Activated CD8-positive, alpha-beta memory T cell treated with anti-CD3 and anti-CD28 coated beads, Interleukin-2, amount 50 U/mL, for 1 hour (primary cell): ENCODE measurements around the gene IGSF23.
"Not testable (repeated sequence)": the region's sequence is repeated elsewhere in the genome, so short reads cannot be mapped to it uniquely, and the experiment has no call there.

Experiments used
- DNase-seq: peaks from one replicate; pipeline ENCODE4 v3.0.0-alpha.2; 2020; ENCODE audit errors: extremely low read depth

Gene IGSF23

DNA sequence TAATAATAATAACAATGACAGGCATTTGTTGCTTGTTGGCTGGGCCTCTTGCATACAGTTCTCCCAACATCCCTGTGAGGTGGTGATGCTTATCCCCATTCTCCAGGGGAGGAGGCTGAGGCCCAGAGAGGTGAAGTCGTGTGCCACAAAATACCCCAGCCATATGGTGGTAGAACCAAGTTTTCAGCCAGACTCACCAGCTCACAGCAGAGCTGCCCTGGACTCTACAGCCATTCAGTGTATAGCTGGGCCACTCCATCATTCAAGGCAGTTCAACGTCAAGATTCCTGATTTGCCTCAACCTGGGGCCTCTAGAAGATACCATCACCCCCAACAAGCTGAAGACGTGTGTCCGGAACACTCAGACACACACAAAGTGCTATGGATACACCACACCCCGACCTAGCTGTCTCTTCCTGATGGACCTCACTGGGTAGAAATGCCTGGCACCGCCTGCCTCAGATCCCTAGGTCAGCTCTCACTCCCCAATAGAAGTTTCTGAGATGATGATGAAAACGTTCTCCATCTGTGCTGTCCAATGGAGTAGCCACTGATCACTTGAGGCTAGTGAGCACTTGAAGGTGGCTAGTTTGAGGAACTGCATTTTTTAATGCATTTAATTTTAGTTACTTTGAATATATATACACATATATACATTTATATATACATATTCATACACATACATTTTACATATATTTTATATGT, 53.6 kb downstream of the IGSF23 start:
- DNase-seq = no peak

DNA sequence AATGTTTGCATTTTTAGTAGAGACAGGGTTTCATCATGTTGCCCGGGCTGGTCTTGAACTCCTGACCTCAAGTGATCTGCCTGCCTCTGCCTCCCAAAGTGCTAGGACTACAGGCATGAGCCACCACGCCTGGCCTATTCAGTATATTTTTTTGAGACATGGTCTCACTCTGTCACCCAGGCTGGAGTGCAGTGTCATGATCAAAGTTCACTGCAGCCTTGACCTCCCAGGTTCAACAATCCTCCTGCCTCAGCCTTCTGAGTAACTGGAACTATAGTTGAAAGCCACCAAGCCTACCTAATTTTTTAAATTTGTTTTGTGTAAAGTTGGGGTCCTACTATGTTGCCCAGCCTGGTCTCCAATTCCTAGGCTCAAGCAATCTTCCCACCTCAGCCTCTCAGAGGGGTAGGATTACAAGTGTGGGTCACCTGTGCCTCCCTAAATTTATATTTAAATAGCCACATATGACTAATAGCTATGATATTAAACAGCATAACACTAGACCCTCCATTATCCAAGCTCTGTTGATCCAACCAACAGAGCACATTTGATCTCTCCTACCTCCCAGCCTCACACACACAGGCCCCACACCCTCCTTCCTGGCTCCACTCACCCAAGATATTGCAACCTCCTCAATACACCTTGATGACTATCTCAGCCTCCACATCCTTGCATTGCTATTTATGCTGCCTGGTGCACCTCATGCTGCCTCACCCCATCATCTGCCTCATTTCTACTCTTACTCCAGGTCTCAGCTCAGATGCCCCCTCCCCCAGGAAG, 55.8 kb downstream of the IGSF23 start:
- no peak for DNase-seq

DNA sequence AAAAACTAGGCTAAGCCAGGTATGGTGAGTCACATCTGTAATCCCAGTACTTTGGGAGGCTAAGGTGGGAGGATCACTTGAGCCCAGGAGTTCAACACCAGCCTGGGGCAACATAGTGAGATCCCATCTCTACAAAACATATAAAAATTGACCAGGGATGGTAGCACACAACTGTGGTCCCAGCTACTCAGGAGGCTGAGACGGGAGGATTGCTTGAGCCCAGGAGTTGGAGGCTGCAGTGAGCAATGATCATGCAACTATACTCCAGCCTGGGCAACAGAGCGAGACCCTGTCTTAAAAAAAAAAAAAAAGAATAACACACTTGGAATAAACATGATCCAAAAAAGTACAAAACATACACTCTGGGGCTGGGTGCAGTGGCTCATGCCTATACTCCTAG, 56.7 kb downstream of the IGSF23 start:
- DNase-seq = not testable (repeated sequence)

DNA sequence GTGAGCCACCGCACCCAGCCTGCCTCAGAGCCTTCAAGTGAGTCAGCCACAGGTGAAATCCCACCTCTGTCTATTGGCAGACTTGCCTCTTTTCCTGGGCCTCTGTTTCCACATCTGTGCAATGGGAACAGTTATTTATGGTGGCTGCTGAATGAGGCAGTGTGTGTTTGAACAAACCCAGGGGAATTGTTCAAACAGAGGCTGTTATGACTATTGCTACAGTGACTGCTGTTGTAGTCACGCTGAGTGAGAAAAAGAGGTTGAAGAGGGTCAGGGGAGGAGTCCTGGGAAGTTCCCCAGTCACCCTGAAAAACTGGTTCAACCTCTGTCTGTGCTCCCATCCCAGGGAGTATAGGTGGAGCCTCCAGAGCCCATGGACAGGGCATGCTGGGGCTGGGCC, 58.0 kb downstream of the IGSF23 start, which contains the start of gene CEACAM19:
Gene CEACAM19 (plus strand): TSS at position 83 of the 400 bp plus-strand sequence. CDS start 450 bp downstream, outside the sequence.
- DNase-seq = no peak

DNA sequence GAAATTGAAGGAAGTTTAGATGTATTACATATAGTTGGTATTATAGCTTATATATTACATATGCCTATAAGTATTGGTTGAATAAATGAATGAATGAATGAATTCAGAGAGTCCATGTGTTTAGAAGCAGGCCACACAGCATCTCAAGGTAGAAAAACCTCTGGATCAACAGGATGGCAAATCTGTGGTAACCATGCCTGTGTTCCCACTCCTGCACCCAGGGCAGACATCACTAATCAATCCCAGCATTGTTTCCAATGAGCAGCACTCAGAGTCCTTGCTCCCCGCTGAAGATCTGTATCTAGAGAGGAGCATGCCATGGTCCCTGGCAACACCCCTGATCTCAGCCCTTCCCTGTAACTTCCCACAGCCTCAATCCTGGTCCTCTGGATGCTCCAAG, 58.9 kb downstream of the IGSF23 start:
- DNase-seq = no peak

DNA sequence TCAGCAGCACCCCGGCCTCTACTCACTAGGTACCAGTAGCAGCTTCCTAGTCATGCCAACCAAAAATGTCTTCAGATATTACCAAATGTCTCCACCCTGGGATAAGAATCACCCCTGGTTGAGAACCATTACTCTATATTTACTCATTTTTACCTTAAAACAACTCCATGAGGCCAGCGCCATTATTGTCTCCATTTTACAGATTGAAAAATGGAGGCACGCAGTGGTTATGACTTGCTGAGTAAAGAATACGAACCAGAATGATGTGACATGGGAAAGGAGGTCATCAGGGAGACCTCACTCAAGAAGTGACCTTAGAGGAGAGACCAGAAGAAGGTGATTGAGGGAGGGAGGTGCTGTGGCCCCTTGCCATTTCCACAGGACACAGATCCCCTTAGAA, 60.1 kb downstream of the IGSF23 start:
- DNase-seq = no peak

DNA sequence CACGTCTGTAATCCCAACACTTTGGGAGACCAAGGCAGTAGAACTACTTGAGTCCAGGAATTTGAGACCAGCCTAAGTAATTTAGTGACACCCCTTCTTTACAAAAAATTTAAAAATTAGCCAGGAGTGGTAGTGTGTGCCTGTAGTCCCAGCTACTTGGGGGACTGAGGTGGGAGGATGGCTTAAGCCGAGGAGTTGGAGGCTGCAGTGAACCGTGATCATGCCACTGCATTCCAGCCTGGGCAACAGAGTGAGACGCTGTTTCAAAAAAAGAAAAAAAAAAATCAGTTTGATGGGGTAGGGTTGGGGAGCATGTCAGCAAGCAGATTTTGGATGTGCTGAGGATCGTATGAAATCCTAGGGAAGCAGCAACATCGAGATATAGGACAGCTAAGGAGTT, 62.2 kb downstream of the IGSF23 start:
- no peak for DNase-seq

DNA sequence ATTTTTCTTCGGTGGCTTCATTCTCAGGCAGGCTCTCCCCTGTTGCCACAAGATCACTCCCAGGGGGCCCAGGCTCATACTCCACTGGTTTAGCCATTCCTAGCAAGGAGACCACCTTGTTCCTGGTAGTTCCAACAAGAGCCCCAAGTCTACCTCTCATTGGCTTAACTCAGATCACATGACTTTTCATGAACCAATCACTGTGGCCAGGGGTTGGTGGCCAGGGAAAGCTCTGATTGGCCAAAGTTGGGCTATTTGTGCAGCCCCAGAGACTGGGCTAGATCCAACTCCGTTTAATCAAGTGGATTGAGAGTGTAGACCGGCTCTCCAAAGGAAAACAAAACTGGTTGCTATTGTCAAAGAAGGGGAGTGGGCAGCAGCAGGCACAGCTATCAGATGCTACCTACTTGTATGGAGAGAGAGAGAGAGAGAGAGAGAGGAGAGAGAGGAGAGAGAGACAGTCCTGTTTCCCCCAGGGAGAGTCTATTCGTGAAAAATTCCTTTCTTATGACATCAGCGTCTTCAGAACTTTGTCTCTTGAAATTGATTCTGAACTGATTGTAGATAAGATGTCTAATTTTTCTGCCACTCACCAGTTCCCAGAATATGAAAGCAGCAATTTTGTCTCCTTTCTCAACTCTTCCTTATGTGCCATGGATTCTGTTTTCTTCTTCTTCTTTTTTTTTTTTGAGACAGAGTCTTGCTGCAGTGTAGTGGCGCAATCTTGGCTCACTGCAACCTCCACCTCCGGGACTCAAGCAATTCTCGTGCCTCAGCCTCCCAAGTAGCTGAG, 63.9 kb downstream of the IGSF23 start:
- no peak for DNase-seq

DNA sequence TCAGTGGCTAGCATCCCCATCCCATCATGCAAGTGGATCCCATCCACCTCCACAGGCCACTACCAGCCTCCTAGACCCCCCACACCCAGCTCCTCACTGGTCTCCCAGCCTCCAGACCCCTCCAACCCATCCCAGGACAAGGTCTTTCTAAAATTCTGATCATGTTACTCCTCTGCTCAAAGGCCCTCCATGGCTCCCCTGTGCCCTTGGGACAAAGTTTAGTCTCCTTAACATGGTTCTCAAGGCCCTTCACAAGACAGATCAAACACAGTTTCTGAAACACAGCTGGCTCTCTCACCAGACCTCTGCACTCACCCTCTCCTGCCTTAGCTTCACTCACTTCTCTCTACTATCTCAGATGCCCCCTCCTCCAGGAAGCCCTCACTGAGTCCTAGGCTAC, 67.2 kb downstream of the IGSF23 start:
- no peak for DNase-seq

DNA sequence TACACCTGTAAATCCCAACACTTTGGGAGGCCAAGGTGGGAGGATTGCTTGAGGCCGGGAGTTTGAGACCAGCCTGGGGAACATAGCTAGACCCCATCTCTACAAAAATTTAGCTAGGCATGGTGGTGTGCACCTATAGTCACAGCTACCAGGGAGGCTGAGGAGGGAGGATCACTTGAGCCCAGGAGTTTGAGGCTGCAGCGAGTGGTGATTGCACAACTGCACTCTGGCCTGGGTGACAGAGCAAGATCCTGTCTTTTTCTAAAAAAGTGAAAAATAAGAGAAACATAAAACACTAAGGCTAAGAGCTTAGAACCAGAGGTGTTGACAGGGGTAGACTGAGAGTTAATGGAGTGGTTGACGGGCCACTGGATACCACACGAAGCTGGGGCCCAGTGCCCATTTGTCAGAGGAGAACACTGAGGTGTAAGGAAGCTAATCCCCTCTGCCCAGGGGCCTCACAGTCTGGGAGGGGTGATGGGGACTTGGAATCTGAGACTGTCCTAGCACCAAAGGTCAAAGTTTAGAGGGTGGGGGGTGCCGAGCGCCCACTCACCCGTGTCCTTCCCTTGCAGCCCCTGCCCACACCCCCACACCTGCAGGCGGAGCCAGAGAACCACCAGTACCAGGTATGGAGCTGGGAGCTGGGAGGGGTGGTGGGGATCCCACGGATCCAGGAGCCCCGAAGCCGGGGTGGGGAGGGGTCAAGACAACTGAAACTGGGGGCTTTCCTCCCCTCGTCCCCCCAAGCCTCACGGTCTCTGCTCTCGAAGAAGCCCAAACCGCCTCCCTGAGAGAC, 68.8 kb downstream of the IGSF23 start:
- DNase-seq = no peak

DNA sequence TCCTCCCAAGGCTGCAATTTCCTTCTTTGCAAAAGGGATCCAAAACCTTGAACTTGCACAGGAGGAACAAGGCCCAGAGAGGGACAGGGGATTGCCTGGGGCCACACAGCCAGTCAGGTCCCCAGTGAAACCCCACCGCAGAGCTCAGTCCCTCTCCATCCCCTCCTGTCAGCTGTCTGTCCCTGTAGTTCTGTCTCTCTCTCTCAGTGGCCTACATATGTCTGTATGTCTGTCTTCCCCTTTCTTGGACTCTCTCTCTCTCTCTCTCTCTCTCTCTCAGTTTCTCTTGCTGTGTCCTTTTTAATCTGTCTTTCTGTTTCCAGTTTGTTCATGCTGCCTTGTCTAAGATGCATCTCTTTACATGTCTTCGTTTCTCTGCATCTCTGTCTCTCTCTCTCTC, 69.4 kb downstream of the IGSF23 start:
- DNase-seq = no peak

DNA sequence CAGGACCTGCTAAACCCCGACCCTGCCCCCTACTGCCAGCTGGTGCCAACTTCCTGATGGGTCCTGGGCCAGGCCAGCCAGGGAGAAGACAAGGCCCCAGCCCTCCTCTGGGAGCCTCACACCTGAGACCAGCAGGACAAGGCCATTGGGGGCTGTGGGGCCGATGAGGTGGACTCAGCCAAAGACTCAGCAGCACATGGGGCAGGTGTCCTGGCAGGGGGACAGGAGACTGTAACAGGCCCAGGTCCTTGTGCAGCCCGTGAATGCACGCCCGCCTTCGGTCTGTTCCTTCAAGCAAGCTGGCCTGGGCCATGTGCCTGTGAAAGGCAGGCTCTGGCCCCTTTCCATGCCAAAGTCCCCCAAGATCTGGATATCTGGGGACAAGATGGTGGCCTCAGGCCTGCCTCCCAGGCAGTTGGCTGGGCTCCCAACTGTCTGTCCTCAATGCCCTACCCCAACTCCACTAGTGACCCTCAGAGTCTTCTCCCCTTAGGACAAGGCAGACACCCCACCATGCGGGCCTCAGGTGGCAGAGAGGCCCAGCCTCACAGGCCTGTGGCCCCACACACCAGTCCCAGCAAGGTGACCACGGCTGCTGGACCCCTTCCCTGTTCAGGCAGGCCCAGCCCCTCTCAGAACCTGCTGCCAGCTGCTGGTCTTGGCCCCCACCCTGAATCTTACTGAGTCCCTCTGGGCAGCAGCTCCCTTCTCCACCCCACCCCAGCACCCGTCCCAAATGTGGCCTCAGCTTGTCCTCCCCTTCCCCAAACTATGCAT, 70.3 kb downstream of the IGSF23 start:
- DNase-seq = no peak

DNA sequence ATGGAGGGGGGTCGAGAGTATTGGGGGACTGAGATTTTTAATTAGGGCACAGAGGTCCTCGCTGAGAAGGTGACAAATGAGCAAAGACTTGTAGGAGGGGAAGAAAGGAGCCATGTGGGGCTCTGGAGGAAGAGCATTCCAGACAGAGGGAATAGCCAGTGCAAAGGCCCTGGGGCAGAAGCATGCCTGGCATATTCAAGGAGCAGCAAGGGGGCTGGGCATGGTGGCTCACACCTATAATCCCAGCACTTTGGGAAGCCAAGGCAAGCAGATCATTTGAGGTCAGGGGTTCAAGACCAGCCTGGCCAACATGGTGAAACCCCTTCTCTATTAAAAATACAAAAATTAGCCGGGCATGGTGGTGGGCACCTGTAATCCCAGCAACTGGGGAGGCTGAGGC, 71.0 kb downstream of the IGSF23 start:
- not testable (repeated sequence) for DNase-seq

DNA sequence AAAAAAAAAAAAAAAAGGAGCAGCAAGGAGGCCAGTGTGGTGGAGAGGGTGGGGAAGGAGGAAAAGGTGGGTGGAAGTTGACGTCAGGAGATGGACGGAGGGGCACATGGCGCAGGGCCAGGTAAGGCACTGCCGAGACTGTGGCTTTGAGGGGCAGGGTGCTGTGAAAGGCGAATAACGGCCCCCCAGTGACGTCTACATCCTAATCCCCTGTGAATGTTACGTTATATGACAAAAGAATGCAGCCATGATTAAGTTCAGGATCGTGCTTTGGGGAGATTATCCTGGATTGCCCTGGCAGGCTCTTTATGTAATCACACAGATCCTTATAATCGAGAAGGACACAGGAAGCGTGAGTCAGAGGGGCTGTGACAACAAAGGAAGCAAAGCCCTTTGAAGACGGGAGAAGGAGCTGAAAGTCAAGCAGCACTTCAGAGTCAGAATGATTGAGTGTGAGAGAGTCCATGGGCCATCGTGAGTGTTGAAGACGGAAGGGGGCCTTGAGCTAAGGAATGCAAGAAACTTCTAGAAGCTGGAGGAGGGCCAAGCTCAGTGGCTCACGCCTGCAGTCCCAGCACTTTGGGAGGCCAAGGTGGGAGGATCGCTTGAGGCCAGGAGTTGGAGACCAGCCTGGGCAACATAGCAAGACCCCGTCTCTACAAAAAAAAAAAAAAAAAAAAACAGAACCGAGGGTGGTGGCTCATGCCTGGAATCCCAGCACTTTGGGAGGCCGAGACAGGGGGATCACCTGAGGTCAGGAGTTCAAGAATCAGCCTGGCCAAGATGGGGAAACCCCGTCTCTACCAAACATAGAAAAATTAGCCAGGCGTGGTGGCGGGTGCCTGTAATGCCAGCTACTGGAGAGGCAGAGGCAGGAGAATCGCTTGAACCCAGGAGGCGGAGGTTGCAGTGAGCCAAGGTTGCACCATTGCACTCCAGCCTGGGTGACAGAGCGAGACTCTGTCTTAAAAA, 71.8 kb downstream of the IGSF23 start:
- DNase-seq = no peak

DNA sequence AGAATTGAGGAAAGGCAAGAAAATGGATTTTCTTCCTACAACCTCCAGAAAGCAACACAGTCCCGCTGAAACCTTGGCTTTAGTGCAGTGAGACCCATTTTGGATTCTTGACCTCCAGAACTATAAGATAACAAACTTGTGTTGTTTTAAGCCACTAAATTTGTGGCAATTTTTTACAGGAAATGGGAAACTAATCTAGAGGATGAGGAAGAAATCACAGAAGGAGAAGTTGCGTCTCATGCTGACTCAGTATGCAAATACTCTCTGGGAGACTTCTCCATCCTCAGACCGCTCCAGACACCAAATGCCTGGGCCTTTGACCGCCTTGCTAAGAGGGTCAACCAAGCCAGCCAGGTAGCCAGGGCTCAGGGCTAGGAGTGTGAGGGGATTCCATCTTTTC, 72.5 kb downstream of the IGSF23 start:
- no peak for DNase-seq
